MM.1S (cell line): ENCODE results near the gene LRRC8B.

ENCODE experiments used
- DNase-seq: peaks from one replicate; pipeline ENCODE4 v3.0.0-alpha.2; 2015
- H2AFZ ChIP-seq: fragments of 300-600 bp; sonication (generic); 2 replicates; pipeline ENCODE4 v1.6.0; 2016; ENCODE audit warnings: antibody characterized with exemption, low read length
- H3F3A ChIP-seq: fragments of 300-600 bp; sonication (generic); 2 replicates; pipeline ENCODE4 v1.6.1; 2016; ENCODE audit warnings: mild to moderate bottlenecking, antibody characterized with exemption, low read length, moderate library complexity, mixed read lengths; ENCODE audit not compliant: insufficient read depth
- H3K27ac ChIP-seq: fragments of 300-600 bp; sonication (generic); 2 replicates; pipeline ENCODE4 v1.5.1; 2016; ENCODE audit warnings: mild to moderate bottlenecking, low read length
- H3K27me3 ChIP-seq: fragments of 300-600 bp; sonication (generic); replicated peaks from 2 replicates; pipeline ENCODE4 v1.6.0; 2016; ENCODE audit warnings: low read length; ENCODE audit not compliant: insufficient read depth
- H3K36me3 ChIP-seq: fragments of 300-600 bp; sonication (generic); replicated peaks from 2 replicates; pipeline ENCODE4 v1.6.1; 2016; ENCODE audit warnings: mild to moderate bottlenecking, low read length, mixed read lengths; ENCODE audit not compliant: insufficient read depth
- H3K4me1 ChIP-seq: fragments of 300-600 bp; sonication (generic); 2 replicates; pipeline ENCODE4 v1.6.1; 2016; ENCODE audit warnings: low read length, mixed read lengths
- H3K4me2 ChIP-seq: fragments of 300-600 bp; sonication (generic); 2 replicates; pipeline ENCODE4 v1.6.0; 2016; ENCODE audit warnings: low read depth, low read length
- H3K4me3 ChIP-seq: fragments of 300-600 bp; sonication (generic); 2 replicates; pipeline ENCODE4 v1.5.1; 2016; ENCODE audit warnings: low read length, mixed read lengths
- H3K79me2 ChIP-seq: fragments of 300-600 bp; sonication (generic); 2 replicates; pipeline ENCODE4 v1.6.1; 2016; ENCODE audit warnings: mixed run types, low read length, mixed read lengths
- H3K9ac ChIP-seq: fragments of 300-600 bp; sonication (generic); 2 replicates; pipeline ENCODE4 v1.6.1; 2016; ENCODE audit warnings: low read length, mixed read lengths
- H3K9me2 ChIP-seq: fragments of 300-600 bp; sonication (generic); replicated peaks from 2 replicates; pipeline ENCODE4 v1.6.1; 2016; ENCODE audit warnings: mild to moderate bottlenecking, low read length, mixed read lengths; ENCODE audit not compliant: insufficient read depth
- H3K9me3 ChIP-seq: fragments of 300-600 bp; sonication (generic); replicated peaks from 2 replicates; pipeline ENCODE4 v1.6.1; 2016; ENCODE audit warnings: mild to moderate bottlenecking, low read length, mixed read lengths; ENCODE audit not compliant: insufficient read depth
- H4K20me1 ChIP-seq: fragments of 300-600 bp; sonication (generic); 2 replicates; pipeline ENCODE4 v1.6.1; 2016; ENCODE audit warnings: mild to moderate bottlenecking, low read length, moderate library complexity, mixed read lengths; ENCODE audit not compliant: insufficient read depth
- CTCF ChIP-seq: fragments of 300-600 bp; sonication (generic); IDR thresholded peaks from 2 replicates; pipeline ENCODE4 v1.5.1; 2016; ENCODE audit warnings: antibody characterized with exemption, low read length, mixed read lengths
- EZH2 ChIP-seq: fragments of 300-600 bp; sonication (generic); optimal IDR thresholded peaks from 2 replicates; pipeline ENCODE3; 2017; ENCODE audit warnings: low read depth, mild to moderate bottlenecking, antibody characterized with exemption, low read length, mixed read lengths
- EZH2phosphoT487 ChIP-seq: fragments of 300-600 bp; sonication (generic); IDR thresholded peaks from 2 replicates; pipeline ENCODE4 v1.6.1; 2018; ENCODE audit warnings: antibody characterized with exemption, low read length

The LRRC8B gene

GRCh38 chr1:89535537-89535936, 10.9 kb downstream of the LRRC8B start:
- Histone ChIP-seq H3K4me2 (no peak overlapping the region), H3K27me3 (no peaks in the 10 kb centered on the region), H3K4me3 (no peak overlapping the region), H3K9ac (no peak overlapping the region), H3K9me3 (no peaks in the 10 kb centered on the region), H2AFZ (no peak overlapping the region), H3F3A (no peaks in the 10 kb centered on the region), H3K36me3 (no peaks in the 10 kb centered on the region), H4K20me1 (no peaks in the 10 kb centered on the region), H3K4me1 (no peaks in the 10 kb centered on the region), H3K79me2 (no peaks in the 10 kb centered on the region), H3K9me2 (no peaks in the 10 kb centered on the region), H3K27ac (no peak overlapping the region)
- no peak for DNase-seq
- TF ChIP-seq CTCF (no peak), EZH2 (no peak), EZH2phosphoT487 (no peak)

GRCh38 chr1:89536555-89537341, 12.1 kb downstream of the LRRC8B start:
- Histone ChIP-seq H3K4me3 (no peak overlapping the region), H3K27me3 (no peaks in the 10 kb centered on the region), H3K4me2 (no peak overlapping the region), H2AFZ (no peak overlapping the region), H3K9ac (no peak overlapping the region), H3K27ac (no peak overlapping the region), H3K36me3 (no peaks in the 10 kb centered on the region), H3K9me2 (no peaks in the 10 kb centered on the region), H3F3A (no peaks in the 10 kb centered on the region), H3K9me3 (no peaks in the 10 kb centered on the region), H4K20me1 (no peaks in the 10 kb centered on the region), H3K79me2 (no peaks in the 10 kb centered on the region), H3K4me1 (no peaks in the 10 kb centered on the region)
- no peak for TF ChIP-seq EZH2
- TF ChIP-seq EZH2phosphoT487: no peak
- TF ChIP-seq CTCF: no peak
- no peak for DNase-seq

- no peak overlapping the region for H3K27ac ChIP-seq
- H3K36me3 ChIP-seq: no peaks in the 10 kb centered on the region
- H3K9me3 ChIP-seq: no peaks in the 10 kb centered on the region
- no peaks in the 10 kb centered on the region for H3K4me1 ChIP-seq
- no peaks in the 10 kb centered on the region for H3K79me2 ChIP-seq
- H3K9ac ChIP-seq: no peak overlapping the region
- H3K9me2 ChIP-seq: no peaks in the 10 kb centered on the region
- no peaks in the 10 kb centered on the region for H3K27me3 ChIP-seq
- no peaks in the 10 kb centered on the region for H3F3A ChIP-seq
- no peaks in the 10 kb centered on the region for H4K20me1 ChIP-seq
- no peak overlapping the region for H2AFZ ChIP-seq
- H3K4me2 ChIP-seq: no peak overlapping the region
- DNase-seq: no peak
- TF ChIP-seq EZH2phosphoT487: no peak
- TF ChIP-seq CTCF: no peak
- TF ChIP-seq EZH2: no peak
- H3K4me3 ChIP-seq: no peak overlapping the region
These were observed 13.7 kb downstream of the LRRC8B start for GRCh38 chr1:89538361-89538760.
